Endothelial cell of umbilical vein (primary cell): Measurements from ENCODE around the gene PHC3. TPM values are rescaled to one million over a fixed set of nuclear protein-coding genes. Genes with fewer than 3 reads are reported as not detected.

Source experiments
- BruUV-seq: library from RNA; stranded (reverse); fragments of 400-500 nt; replicated peaks from 2 replicates; lab custom pipeline; 2021; lab: Mats Ljungman, UMichigan
- CTCF ChIA-PET: fragments of 300-600, 350-600 bp; sonication (Branson Sonifier 250); formaldehyde crosslinking; loops from one replicate; lab custom pipeline; 2021; ENCODE audit warnings: antibody characterized with exemption, inconsistent platforms; lab: Charles Lee
- POLR2A ChIA-PET: fragments of 300-600, 350-600 bp; sonication (Branson Sonifier 250); formaldehyde crosslinking; loops from one replicate; lab custom pipeline; 2021; ENCODE audit warnings: antibody characterized with exemption, inconsistent platforms; lab: Charles Lee
- DNase-seq: peaks from one replicate; pipeline ENCODE4 v3.0.0-alpha.2; 2011; ENCODE audit warnings: low read depth, low spot score
- FAIRE-seq: peaks from 2 replicates; lab custom pipeline; 2011; peaks lifted over from hg19 to GRCh38; lab: Jason Lieb, UNC
- H2AFZ ChIP-seq: 2 replicates; pipeline ENCODE4 v1.6.0; 2012; ENCODE audit warnings: low read depth, low read length, control low read depth, inconsistent platforms
- H3K27ac ChIP-seq: 2 replicates; pipeline ENCODE4 v1.5.1; 2011; ENCODE audit warnings: low read depth, mild to moderate bottlenecking, control low read depth, low read length, moderate library complexity; ENCODE audit not compliant: insufficient read depth
- H3K27me3 ChIP-seq, 2 experiments: 2 replicates each; pipeline versions ENCODE4 v1.6.0 to v1.6.1; 2011; ENCODE audit warnings: low read length in 2 of 2, mixed read lengths in 1 of 2; ENCODE audit not compliant: control insufficient read depth in 2 of 2, insufficient read depth in 2 of 2
- H3K36me3 ChIP-seq, 2 experiments: 2 replicates in 1 of 2; 3 replicates in 1 of 2; pipeline ENCODE4 v1.5.1; 2011; ENCODE audit warnings: low read length in 2 of 2, mild to moderate bottlenecking in 1 of 2, moderate library complexity in 1 of 2; ENCODE audit not compliant: control insufficient read depth in 2 of 2, insufficient read depth in 2 of 2; ENCODE audit errors: extremely low read depth in 1 of 2
- H3K4me1 ChIP-seq: 3 replicates; pipeline ENCODE4 v1.5.1; 2011; ENCODE audit warnings: mild to moderate bottlenecking, low read length; ENCODE audit not compliant: control insufficient read depth, insufficient read depth; ENCODE audit errors: extremely low read depth
- H3K4me2 ChIP-seq: 2 replicates; pipeline ENCODE4 v1.6.1; 2011; ENCODE audit warnings: low read length, control low read depth, mixed read lengths; ENCODE audit not compliant: insufficient read depth
- H3K4me3 ChIP-seq, 3 experiments: fragments of 200-600 bp in 1 of 3; sonication (generic), shearing (Covaris generic) in 1 of 3; replicated peaks in 1 of 3; 2 replicates each; pipeline ENCODE4 v1.5.1; 2011 to 2016; ENCODE audit warnings: control low read depth in 3 of 3, low read length in 3 of 3, mild to moderate bottlenecking in 2 of 3, inconsistent platforms in 1 of 3, low read depth in 1 of 3, moderate library complexity in 1 of 3; ENCODE audit not compliant: insufficient read depth in 1 of 3
- H3K79me2 ChIP-seq: 2 replicates; pipeline ENCODE4 v1.6.0; 2012; ENCODE audit warnings: low read length, inconsistent platforms; ENCODE audit not compliant: control insufficient read depth, insufficient read depth
- H3K9ac ChIP-seq: replicated peaks from 2 replicates; pipeline ENCODE3; 2011; ENCODE audit warnings: low read length, control low read depth; ENCODE audit not compliant: insufficient read depth; ENCODE audit errors: extremely low read depth
- H3K9me1 ChIP-seq: replicated peaks from 3 replicates; pipeline ENCODE4 v1.6.0; 2011; ENCODE audit warnings: mild to moderate bottlenecking, low read length; ENCODE audit not compliant: control insufficient read depth, insufficient read depth; ENCODE audit errors: extremely low read depth
- H3K9me3 ChIP-seq: replicated peaks from 2 replicates; pipeline ENCODE4 v1.5.1; 2012; ENCODE audit warnings: low read length, inconsistent platforms; ENCODE audit not compliant: control insufficient read depth, insufficient read depth
- H4K20me1 ChIP-seq: replicated peaks from 2 replicates; pipeline ENCODE3; 2011; ENCODE audit warnings: mild to moderate bottlenecking, low read length; ENCODE audit not compliant: control insufficient read depth, insufficient read depth; ENCODE audit errors: extremely low read depth
- EZH2 ChIP-seq: IDR thresholded peaks from 2 replicates; pipeline ENCODE4 v1.6.1; 2012; ENCODE audit warnings: borderline replicate concordance, low read depth, mild to moderate bottlenecking, moderate library complexity, low read length, inconsistent platforms; ENCODE audit not compliant: severe bottlenecking
- FOS ChIP-seq: IDR thresholded peaks from 2 replicates; pipeline ENCODE4 v1.6.1; 2011; ENCODE audit warnings: mild to moderate bottlenecking, low read length, moderate library complexity, borderline replicate concordance; ENCODE audit not compliant: insufficient read depth
- GATA2 ChIP-seq: IDR thresholded peaks from 2 replicates; pipeline ENCODE4 v1.7.0; 2011; ENCODE audit warnings: low read depth, mild to moderate bottlenecking, moderate library complexity, mixed read lengths, low read length; ENCODE audit not compliant: insufficient read length, insufficient read depth
- JUN ChIP-seq: IDR thresholded peaks from 2 replicates; pipeline ENCODE4 v1.6.1; 2011; ENCODE audit warnings: borderline replicate concordance, low read depth; ENCODE audit not compliant: insufficient read length, insufficient read depth
- MYC ChIP-seq: IDR thresholded peaks from one replicate; pipeline ENCODE4 v1.6.1; 2011; ENCODE audit warnings: mild to moderate bottlenecking, low read depth, low read length
- POLR2A ChIP-seq: IDR thresholded peaks from 2 replicates; pipeline ENCODE4 v1.6.1; 2012; ENCODE audit warnings: low read depth, mild to moderate bottlenecking, control low read depth, low read length
- POLR2AphosphoS5 ChIP-seq: IDR thresholded peaks from 2 replicates; pipeline ENCODE4 v1.6.1; 2012; ENCODE audit warnings: low read depth, mild to moderate bottlenecking, control low read depth, low read length, moderate library complexity; ENCODE audit not compliant: insufficient read depth
- dilution Hi-C: fragments of 300-500 bp; cut with MboI; formaldehyde crosslinking; loops from one replicate; pipeline ENCODE4 v1.15.0; 2019; ENCODE audit warnings: low sequenced_read_pairs; ENCODE audit not compliant: extremely low pct_ligation_motif_present
- intact Hi-C: fragments of 100-400 bp; cut with micrococcal nuclease; formaldehyde crosslinking; loops from one replicate; pipeline ENCODE4 v1.10.0; 2022
- polyA plus RNA-seq, 4 experiments: library from polyadenylated mRNA; depleted of rRNA in 3 of 4; stranded (reverse) in 3 of 4; unstranded in 1 of 4; fragments of >200 nt; gene quantifications; 2 replicates each; pipeline versions ENCODE4 v1.2.1 to v1.2.3, GENCODE V29; 2011 to 2012; ENCODE audit warnings: missing spikeins in 1 of 4
- total RNA-seq: library from RNA; stranded (reverse); gene quantifications from 2 replicates; pipeline ENCODE4 v1.2.3, GENCODE V29; 2021
- TF ChIP-seq, protein P1 (sequence below), 2 donors: IDR thresholded peaks; 1 replicate in 1 of 2; 2 replicates in 1 of 2; pipeline ENCODE4 v1.5.1; 2011; ENCODE audit warnings: low read length in 2 of 2, mild to moderate bottlenecking in 2 of 2, moderate library complexity in 2 of 2, control low read depth in 1 of 2, inconsistent platforms in 1 of 2, low read depth in 1 of 2; ENCODE audit not compliant: insufficient read depth in 1 of 2; ENCODE audit errors: extremely low read depth in 1 of 2
- TF ChIP-seq, protein P2 (sequence below): IDR thresholded peaks from 2 replicates; pipeline ENCODE4 v1.6.1; 2011; ENCODE audit not compliant: insufficient read depth, insufficient read length

Gene PHC3
- total and polyA plus RNA-seq, 2 donors (not counting 3 experiments of a cell fraction or from before 2014, with no cell fraction given): 35.7 to 45.8 TPM

DNA sequence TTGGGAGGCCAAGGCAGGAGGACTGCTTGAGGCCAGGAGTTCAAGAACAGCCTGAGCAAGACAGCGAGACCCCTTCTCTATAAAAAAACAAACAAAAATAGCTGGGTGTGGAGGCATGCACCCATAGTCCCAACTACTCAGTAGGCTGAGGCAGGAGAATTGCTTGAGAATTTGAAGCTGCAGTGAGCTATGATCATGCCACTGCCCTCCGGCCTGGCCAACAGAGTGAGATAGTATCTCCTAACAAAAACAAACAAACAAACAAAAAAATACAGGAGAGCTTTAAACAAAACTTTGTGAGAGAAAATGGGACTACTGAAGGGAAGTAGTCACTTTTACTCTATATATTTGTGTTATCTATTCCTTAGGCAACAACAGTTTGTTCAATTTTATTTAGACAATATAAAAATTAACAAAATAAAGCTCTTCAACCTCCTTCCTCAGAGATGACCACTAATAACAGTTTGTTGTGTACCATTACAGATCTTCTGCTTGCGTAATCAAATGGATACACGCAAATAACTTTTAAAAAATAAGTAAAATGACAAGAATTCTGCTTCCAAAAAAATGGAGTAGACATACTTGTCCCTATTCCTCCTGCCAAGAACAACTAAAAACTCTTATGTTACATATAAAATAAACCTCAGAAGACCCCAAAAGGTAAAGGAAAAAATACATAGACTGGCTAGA is 17.4 kb downstream of the PHC3 start:
- BruUV-seq: no TSS peak
- Histone ChIP-seq H3K79me2 (peaks cover 56% of the 10 kb centered on the region), H3K9ac (no peak overlapping the region), H4K20me1 (no peaks in the 10 kb centered on the region), H3K4me3 (no peak overlapping the region), H3K4me1 (no peaks in the 10 kb centered on the region), H3K36me3 (peaks cover 5 to 6% of the 10 kb centered on the region in 2 experiments), H3K4me2 (no peak overlapping the region), H3K27ac (no peak overlapping the region), H3K9me1 (no peaks in the 10 kb centered on the region), H3K27me3 (no peaks in the 10 kb centered on the region), H3K9me3 (no peaks in the 10 kb centered on the region), H2AFZ (no peak overlapping the region)
- intact Hi-C loops (no loop called here), dilution Hi-C loops (no loop called here)
- no peak for FAIRE-seq
- DNase-seq: no peak
- CTCF ChIA-PET: no interaction called here
- POLR2A ChIA-PET: interaction anchor here (1.0 kb wide), 1 partner anchor 18 kb away, joined by 3 read pairs; no protein-coding TSS in a partner anchor
- TF ChIP-seq MYC (no peak), POLR2AphosphoS5 (no peak)

DNA sequence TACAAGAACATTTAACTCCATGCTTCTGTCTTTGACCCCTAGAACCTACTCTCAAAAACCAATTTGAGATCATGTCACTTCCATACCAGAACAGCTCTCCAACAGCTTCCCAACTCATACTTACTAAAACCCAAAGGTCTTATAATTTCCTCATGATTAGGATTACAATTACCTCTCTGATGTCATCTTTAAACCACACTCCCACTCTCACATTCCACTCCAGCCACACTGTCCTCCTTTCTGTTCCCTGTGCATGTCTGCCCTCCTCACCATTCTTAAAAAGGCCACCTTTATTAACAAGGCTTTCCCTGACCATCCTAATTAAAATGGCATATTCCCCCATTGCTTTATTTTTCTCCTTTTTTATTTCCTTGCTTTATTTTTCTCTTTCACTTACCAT is 18.9 kb downstream of the PHC3 start:
- dilution Hi-C loops: no loop called here
- H3K36me3 ChIP-seq: peaks cover 3 to 5% of the 10 kb centered on the region in 2 experiments
- no peaks in the 10 kb centered on the region for H4K20me1 ChIP-seq
- DNase-seq: no peak
- H3K9me3 ChIP-seq: no peaks in the 10 kb centered on the region
- BruUV-seq: no TSS peak
- intact Hi-C loops: no loop called here
- no peak overlapping the region for H3K27ac ChIP-seq
- no peak overlapping the region for H3K4me3 ChIP-seq
- TF ChIP-seq, protein P1, sequence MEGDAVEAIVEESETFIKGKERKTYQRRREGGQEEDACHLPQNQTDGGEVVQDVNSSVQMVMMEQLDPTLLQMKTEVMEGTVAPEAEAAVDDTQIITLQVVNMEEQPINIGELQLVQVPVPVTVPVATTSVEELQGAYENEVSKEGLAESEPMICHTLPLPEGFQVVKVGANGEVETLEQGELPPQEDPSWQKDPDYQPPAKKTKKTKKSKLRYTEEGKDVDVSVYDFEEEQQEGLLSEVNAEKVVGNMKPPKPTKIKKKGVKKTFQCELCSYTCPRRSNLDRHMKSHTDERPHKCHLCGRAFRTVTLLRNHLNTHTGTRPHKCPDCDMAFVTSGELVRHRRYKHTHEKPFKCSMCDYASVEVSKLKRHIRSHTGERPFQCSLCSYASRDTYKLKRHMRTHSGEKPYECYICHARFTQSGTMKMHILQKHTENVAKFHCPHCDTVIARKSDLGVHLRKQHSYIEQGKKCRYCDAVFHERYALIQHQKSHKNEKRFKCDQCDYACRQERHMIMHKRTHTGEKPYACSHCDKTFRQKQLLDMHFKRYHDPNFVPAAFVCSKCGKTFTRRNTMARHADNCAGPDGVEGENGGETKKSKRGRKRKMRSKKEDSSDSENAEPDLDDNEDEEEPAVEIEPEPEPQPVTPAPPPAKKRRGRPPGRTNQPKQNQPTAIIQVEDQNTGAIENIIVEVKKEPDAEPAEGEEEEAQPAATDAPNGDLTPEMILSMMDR (IDR thresholded peaks at IDR 0.05; ENCODE audit: extremely low read depth in 1 of 2, insufficient read depth in 1 of 2, low read depth in 1 of 2, low read length in 2 of 2): no peak
- TF ChIP-seq POLR2A (no peak), GATA2 (no peak), POLR2AphosphoS5 (no peak), JUN (no peak), EZH2 (no peak), FOS (no peak), MYC (no peak)
- TF ChIP-seq, protein P2, sequence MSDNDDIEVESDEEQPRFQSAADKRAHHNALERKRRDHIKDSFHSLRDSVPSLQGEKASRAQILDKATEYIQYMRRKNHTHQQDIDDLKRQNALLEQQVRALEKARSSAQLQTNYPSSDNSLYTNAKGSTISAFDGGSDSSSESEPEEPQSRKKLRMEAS: no peak
- H3K9ac ChIP-seq: no peak overlapping the region
- no peak overlapping the region for H3K4me2 ChIP-seq
- no peaks in the 10 kb centered on the region for H3K27me3 ChIP-seq
- H2AFZ ChIP-seq: no peak overlapping the region
- ChIA-PET CTCF (interaction anchor here (0.9 kb wide), 1 partner anchor 11 kb away, joined by 3 read pairs; no protein-coding TSS in a partner anchor), POLR2A (no interaction called here)
- H3K9me1 ChIP-seq: no peaks in the 10 kb centered on the region
- no peak for FAIRE-seq
- H3K4me1 ChIP-seq: no peaks in the 10 kb centered on the region
- peaks cover 54% of the 10 kb centered on the region for H3K79me2 ChIP-seq
